SK-N-SH (cell line): ENCODE results near the gene ASPG. TPM values are rescaled to one million over a fixed set of nuclear protein-coding genes. Genes with fewer than 3 reads are reported as not detected.

Experiments
- CTCF ChIA-PET: fragments of 300-600, 350-600 bp; formaldehyde crosslinking; extraction: SDS; loops from one replicate; lab custom pipeline; 2021; lab: Yijun Ruan, JAX
- POLR2A ChIA-PET: fragments of 350-600 bp; sonication (Branson Sonifier 250); formaldehyde crosslinking; extraction: SDS; loops from one replicate; lab custom pipeline; 2020; ENCODE audit warnings: antibody characterized with exemption, inconsistent platforms; lab: Yijun Ruan, JAX
- DNase-seq: peaks from one replicate; pipeline ENCODE4 v3.0.0; 2012
- H2AFZ ChIP-seq: fragments of 200-600 bp; sonication (generic); 2 replicates; pipeline ENCODE4 v1.8.1; 2016; ENCODE audit warnings: antibody characterized with exemption, mild to moderate bottlenecking, low read depth
- H3F3A ChIP-seq: fragments of 200-600 bp; sonication (generic); replicated peaks from 2 replicates; pipeline ENCODE3; 2016; ENCODE audit warnings: antibody characterized with exemption, mild to moderate bottlenecking; ENCODE audit not compliant: insufficient read depth
- H3K27ac ChIP-seq, 2 experiments: fragments of 200-500 bp in 1 of 2; fragments of 200-600 bp in 1 of 2; sonication (Bioruptor generic) in 1 of 2; sonication (generic), shearing (Covaris generic) in 1 of 2; 2 replicates each; pipeline versions ENCODE4 v1.5.1 to v1.6.1; 2014 to 2016; ENCODE audit warnings: low read depth in 2 of 2, inconsistent platforms in 1 of 2, low read length in 1 of 2, mild to moderate bottlenecking in 1 of 2, mixed read lengths in 1 of 2
- H3K27me3 ChIP-seq: fragments of 200-600 bp; sonication (generic), shearing (Covaris generic); 2 replicates; pipeline ENCODE4 v1.6.1; 2016; ENCODE audit warnings: mixed run types; ENCODE audit not compliant: insufficient read depth
- H3K36me3 ChIP-seq, 2 experiments: fragments of 200-500 bp in 1 of 2; fragments of 200-600 bp in 1 of 2; sonication (Bioruptor generic) in 1 of 2; sonication (generic) in 1 of 2; replicated peaks in 1 of 2; 2 replicates each; pipeline versions ENCODE3 to v1.5.1; 2014 to 2016; ENCODE audit warnings: low read length in 1 of 2, mild to moderate bottlenecking in 1 of 2; ENCODE audit not compliant: insufficient read depth in 2 of 2, control insufficient read depth in 1 of 2
- H3K4me1 ChIP-seq, 2 experiments: fragments of 200-500 bp in 1 of 2; fragments of 200-600 bp in 1 of 2; sonication (Bioruptor generic) in 1 of 2; sonication (generic), shearing (Covaris generic) in 1 of 2; 2 replicates each; pipeline versions ENCODE4 v1.5.1 to v1.6.1; 2014 to 2016; ENCODE audit warnings: low read depth in 1 of 2, low read length in 1 of 2, mixed run types in 1 of 2; ENCODE audit not compliant: insufficient read depth in 2 of 2, control insufficient read depth in 1 of 2
- H3K4me2 ChIP-seq: fragments of 200-600 bp; sonication (generic), shearing (Covaris generic); 2 replicates; pipeline ENCODE4 v1.6.1; 2017; ENCODE audit warnings: mixed run types
- H3K4me3 ChIP-seq, 2 experiments: fragments of 200-500 bp in 1 of 2; fragments of 200-600 bp in 1 of 2; sonication (Bioruptor generic) in 1 of 2; sonication (generic), shearing (Covaris generic) in 1 of 2; 2 replicates each; pipeline versions ENCODE4 v1.5.1 to v1.8.1; 2014 to 2016; ENCODE audit warnings: low read depth in 2 of 2, inconsistent platforms in 1 of 2, low read length in 1 of 2, mild to moderate bottlenecking in 1 of 2, mixed read lengths in 1 of 2, moderate library complexity in 1 of 2
- H3K79me2 ChIP-seq: fragments of 200-600 bp; sonication (generic); 2 replicates; pipeline ENCODE4 v1.8.1; 2017; ENCODE audit warnings: mild to moderate bottlenecking; ENCODE audit not compliant: insufficient read depth
- H3K9ac ChIP-seq: fragments of 200-600 bp; sonication (generic); 2 replicates; pipeline ENCODE4 v1.6.1; 2017; ENCODE audit warnings: mixed run types
- H3K9me2 ChIP-seq: fragments of 200-600 bp; sonication (generic); 2 replicates; pipeline ENCODE4 v1.6.1; 2017; ENCODE audit warnings: mixed run types
- H3K9me3 ChIP-seq: fragments of 200-600 bp; sonication (generic); 2 replicates; pipeline ENCODE4 v1.6.1; 2017; ENCODE audit warnings: mixed run types, mild to moderate bottlenecking, moderate library complexity
- H4K20me1 ChIP-seq: fragments of 200-600 bp; sonication (generic); 2 replicates; pipeline ENCODE4 v1.6.1; 2017; ENCODE audit warnings: mild to moderate bottlenecking, mixed run types; ENCODE audit not compliant: insufficient read depth
- CHD2 ChIP-seq: fragments of 150-350 bp; IDR thresholded peaks from 2 replicates; pipeline ENCODE4 v1.6.1; 2018; ENCODE audit warnings: low read length; ENCODE audit not compliant: partially characterized antibody
- EP300 ChIP-seq, 2 experiments: IDR thresholded peaks; 2 replicates each; pipeline versions ENCODE4 v1.4.0 to v1.6.1; 2012; ENCODE audit warnings: borderline replicate concordance in 1 of 2, low read depth in 1 of 2, low read length in 1 of 2
- FOSL2 ChIP-seq: IDR thresholded peaks from 2 replicates; pipeline ENCODE4 v1.4.0; 2012; ENCODE audit warnings: low read depth, mild to moderate bottlenecking, moderate library complexity, borderline replicate concordance
- FOXJ3 ChIP-seq: sonication (generic); formaldehyde crosslinking; IDR thresholded peaks from 2 replicates; pipeline ENCODE4 v1.5.1; 2020; ENCODE audit warnings: mild to moderate bottlenecking, missing genetic modification reagents
- FOXM1 ChIP-seq: IDR thresholded peaks from 2 replicates; pipeline ENCODE4 v1.4.0; 2012; ENCODE audit warnings: low read depth, mild to moderate bottlenecking
- GABPA ChIP-seq: IDR thresholded peaks from 2 replicates; pipeline ENCODE4 v1.4.0; 2012; ENCODE audit warnings: low read depth, mild to moderate bottlenecking
- JUND ChIP-seq: IDR thresholded peaks from 2 replicates; pipeline ENCODE4 v1.4.0; 2012
- POLR2AphosphoS5 ChIP-seq: IDR thresholded peaks from 2 replicates; pipeline ENCODE4 v1.6.1; 2012; ENCODE audit warnings: low read depth, low read length
- RFX5 ChIP-seq: IDR thresholded peaks from 2 replicates; pipeline ENCODE4 v1.6.1; 2012; ENCODE audit warnings: mild to moderate bottlenecking, improper control_type of control experiment, low read length
- SIN3A ChIP-seq: IDR thresholded peaks from 2 replicates; pipeline ENCODE4 v1.6.1; 2012; ENCODE audit warnings: low read depth, mild to moderate bottlenecking, low read length, moderate library complexity, borderline replicate concordance
- TCF12 ChIP-seq: IDR thresholded peaks from 2 replicates; pipeline ENCODE4 v1.4.0; 2012
- TEAD4 ChIP-seq: IDR thresholded peaks from 2 replicates; pipeline ENCODE4 v1.4.0; 2012; ENCODE audit warnings: mild to moderate bottlenecking, borderline replicate concordance; ENCODE audit not compliant: insufficient read depth
- WGBS: methylation state at CpG from one replicate; pipeline ENCODE4 v1.1.6; 2017; ENCODE audit warnings: low lambda C conversion rate; 5-methylcytosine and 5-hydroxymethylcytosine counted together
- polyA plus RNA-seq, 3 experiments: library from polyadenylated mRNA; depleted of rRNA; stranded (reverse); fragments of >200 nt; gene quantifications; 2 replicates each; pipeline ENCODE4 v1.2.3, GENCODE V29; 2012
- TF ChIP-seq, protein P1 (sequence below): IDR thresholded peaks from 2 replicates; pipeline ENCODE4 v1.4.0; 2012; ENCODE audit warnings: low read depth
- TF ChIP-seq, protein P2 (sequence below): fragments of 150-350 bp; IDR thresholded peaks from 2 replicates; pipeline ENCODE4 v1.6.1; 2017; ENCODE audit warnings: antibody characterized with exemption, low read length, low read depth, borderline replicate concordance
- TF ChIP-seq, protein P3 (sequence below): fragments of 150-350 bp; IDR thresholded peaks from 2 replicates; pipeline ENCODE4 v1.6.1; 2016; ENCODE audit warnings: mild to moderate bottlenecking, low read depth, low read length
- TF ChIP-seq, protein P4 (sequence below): IDR thresholded peaks from 2 replicates; pipeline ENCODE4; 2012
- TF ChIP-seq, protein P5 (sequence below): fragments of 200-600 bp; sonication (generic); IDR thresholded peaks from 2 replicates; pipeline ENCODE4 v1.6.1; 2017; ENCODE audit warnings: antibody characterized with exemption, mild to moderate bottlenecking, moderate library complexity

ASPG gene
- polyA plus RNA-seq, 1 of the 3 experiments (the other 2 are of a cell fraction) = not detected

DNA sequence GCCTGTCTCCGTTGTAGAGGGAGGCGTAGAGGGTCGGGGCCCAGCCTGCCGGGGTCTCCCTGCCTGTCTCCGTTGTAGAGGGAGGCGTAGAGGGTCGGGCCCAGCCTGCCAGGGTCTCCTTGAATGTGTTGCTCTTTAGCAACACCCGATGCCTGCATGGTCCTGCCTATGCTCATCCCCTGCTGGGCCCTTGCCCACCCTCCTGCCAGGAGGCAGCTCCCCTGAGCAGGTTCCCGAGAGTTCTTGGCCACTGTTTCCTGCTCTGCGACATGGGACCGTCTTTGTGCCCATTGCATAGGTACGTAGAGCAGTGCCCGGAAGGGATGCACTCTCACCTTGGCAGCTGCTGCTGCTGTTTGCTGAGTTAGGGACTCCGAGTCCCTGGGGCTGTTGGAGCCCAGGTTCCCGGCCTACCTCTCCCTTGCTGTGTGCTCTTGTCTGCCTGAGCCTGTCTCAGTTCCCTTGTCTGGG is 56.2 kb downstream of the ASPG start:
- TF ChIP-seq, protein P1, sequence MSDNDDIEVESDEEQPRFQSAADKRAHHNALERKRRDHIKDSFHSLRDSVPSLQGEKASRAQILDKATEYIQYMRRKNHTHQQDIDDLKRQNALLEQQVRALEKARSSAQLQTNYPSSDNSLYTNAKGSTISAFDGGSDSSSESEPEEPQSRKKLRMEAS = no peak
- TF ChIP-seq GABPA (no peak), JUND (no peak), TCF12 (no peak), EP300 (IDR thresholded peaks at IDR 0.05; ENCODE audit: borderline replicate concordance in 1 of 2, low read depth in 1 of 2, low read length in 1 of 2) (no peak), FOXM1 (no peak), RFX5 (no peak), FOSL2 (no peak)
- TF ChIP-seq, protein P2, sequence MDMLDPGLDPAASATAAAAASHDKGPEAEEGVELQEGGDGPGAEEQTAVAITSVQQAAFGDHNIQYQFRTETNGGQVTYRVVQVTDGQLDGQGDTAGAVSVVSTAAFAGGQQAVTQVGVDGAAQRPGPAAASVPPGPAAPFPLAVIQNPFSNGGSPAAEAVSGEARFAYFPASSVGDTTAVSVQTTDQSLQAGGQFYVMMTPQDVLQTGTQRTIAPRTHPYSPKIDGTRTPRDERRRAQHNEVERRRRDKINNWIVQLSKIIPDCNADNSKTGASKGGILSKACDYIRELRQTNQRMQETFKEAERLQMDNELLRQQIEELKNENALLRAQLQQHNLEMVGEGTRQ = no peak
- TF ChIP-seq, protein P3, sequence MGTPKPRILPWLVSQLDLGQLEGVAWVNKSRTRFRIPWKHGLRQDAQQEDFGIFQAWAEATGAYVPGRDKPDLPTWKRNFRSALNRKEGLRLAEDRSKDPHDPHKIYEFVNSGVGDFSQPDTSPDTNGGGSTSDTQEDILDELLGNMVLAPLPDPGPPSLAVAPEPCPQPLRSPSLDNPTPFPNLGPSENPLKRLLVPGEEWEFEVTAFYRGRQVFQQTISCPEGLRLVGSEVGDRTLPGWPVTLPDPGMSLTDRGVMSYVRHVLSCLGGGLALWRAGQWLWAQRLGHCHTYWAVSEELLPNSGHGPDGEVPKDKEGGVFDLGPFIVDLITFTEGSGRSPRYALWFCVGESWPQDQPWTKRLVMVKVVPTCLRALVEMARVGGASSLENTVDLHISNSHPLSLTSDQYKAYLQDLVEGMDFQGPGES = no peak
- TF ChIP-seq, protein P4, sequence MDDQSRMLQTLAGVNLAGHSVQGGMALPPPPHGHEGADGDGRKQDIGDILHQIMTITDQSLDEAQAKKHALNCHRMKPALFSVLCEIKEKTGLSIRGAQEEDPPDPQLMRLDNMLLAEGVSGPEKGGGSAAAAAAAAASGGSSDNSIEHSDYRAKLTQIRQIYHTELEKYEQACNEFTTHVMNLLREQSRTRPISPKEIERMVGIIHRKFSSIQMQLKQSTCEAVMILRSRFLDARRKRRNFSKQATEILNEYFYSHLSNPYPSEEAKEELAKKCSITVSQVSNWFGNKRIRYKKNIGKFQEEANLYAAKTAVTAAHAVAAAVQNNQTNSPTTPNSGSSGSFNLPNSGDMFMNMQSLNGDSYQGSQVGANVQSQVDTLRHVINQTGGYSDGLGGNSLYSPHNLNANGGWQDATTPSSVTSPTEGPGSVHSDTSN = no peak
- no peaks in the 10 kb centered on the region for H3K9me2 ChIP-seq
- POLR2A ChIA-PET = no interaction called here
- CTCF ChIA-PET = interaction anchor here (1.4 to 4.0 kb wide), 8 partner anchors 9 to 422 kb away, joined by 4 to 26 read pairs (median 10); no protein-coding TSS in a partner anchor
- DNase-seq = peak; percentile 10
- H3K4me1 ChIP-seq = peaks cover 0 to 84% of the 10 kb centered on the region in 2 experiments; a peak in 1 of 4 replicates
- H4K20me1 ChIP-seq = no peaks in the 10 kb centered on the region
- WGBS = 80% methylated on average over 1 of the region's 15 CpGs
- H3F3A ChIP-seq = no peaks in the 10 kb centered on the region
- H3K36me3 ChIP-seq = no peaks in the 10 kb centered on the region
- no peaks in the 10 kb centered on the region for H3K79me2 ChIP-seq
- no peak overlapping the region for H3K9ac ChIP-seq
- H3K4me3 ChIP-seq = no peak overlapping the region; a peak in 1 of 4 replicates
- no peak overlapping the region for H2AFZ ChIP-seq
- H3K27ac ChIP-seq = no peak overlapping the region; a peak in 1 of 4 replicates
- H3K4me2 ChIP-seq = no peak overlapping the region
- H3K27me3 ChIP-seq = peaks cover 6% of the 10 kb centered on the region; the same call in 1 of the 2 replicates
- no peaks in the 10 kb centered on the region for H3K9me3 ChIP-seq

DNA sequence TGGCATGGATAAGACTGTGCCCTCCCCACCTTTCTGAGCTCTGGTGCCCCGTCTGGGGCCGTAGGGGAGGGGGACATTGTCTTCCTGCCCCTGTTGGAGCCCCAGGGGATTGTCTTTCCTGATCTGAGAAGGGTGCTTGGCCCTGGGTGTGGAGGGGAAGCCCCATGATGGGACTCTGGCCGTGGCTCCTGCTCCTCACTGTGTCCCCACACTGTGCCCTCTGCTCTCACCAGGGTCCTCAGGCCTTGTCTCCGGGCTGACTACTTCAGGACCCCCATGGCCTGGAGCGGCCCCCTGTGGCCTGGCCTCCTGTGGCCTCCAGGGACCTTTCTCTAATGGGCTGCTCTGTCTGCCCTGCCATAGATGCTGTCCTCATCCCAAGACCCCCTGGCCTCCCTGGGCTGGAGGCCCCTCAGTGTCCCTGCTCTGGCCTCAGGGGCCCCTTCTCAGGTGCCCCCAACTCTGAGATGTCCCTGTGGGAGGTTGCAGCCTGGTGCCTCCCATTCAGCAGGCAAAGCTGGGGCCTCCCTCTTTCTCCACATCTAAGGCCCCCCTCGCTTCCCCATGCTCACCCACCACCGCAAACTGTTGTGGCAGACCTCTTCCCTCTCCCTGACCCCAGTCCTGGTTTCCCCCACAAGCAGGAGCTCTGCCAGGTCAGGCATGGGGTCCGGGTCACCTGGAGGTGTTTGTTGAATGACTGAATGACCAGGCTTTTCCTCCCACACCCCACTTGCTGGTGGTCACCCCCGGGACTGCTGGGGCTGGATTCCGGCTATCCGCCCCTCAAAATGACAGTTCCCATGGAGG is 56.8 kb downstream of the ASPG start:
- Histone ChIP-seq H3K79me2 (no peaks in the 10 kb centered on the region), H3K4me2 (no peak overlapping the region), H3K27me3 (no peaks in the 10 kb centered on the region), H3K4me3 (no peak overlapping the region; a peak in 1 of 4 replicates), H3K4me1 (peaks cover 0 to 85% of the 10 kb centered on the region in 2 experiments; a peak in 1 of 4 replicates), H4K20me1 (no peaks in the 10 kb centered on the region), H3K27ac (no peak overlapping the region; a peak in 1 of 4 replicates), H3K36me3 (no peaks in the 10 kb centered on the region), H3K9me3 (no peaks in the 10 kb centered on the region), H3K9ac (no peak overlapping the region), H2AFZ (no peak overlapping the region), H3K9me2 (no peaks in the 10 kb centered on the region), H3F3A (no peaks in the 10 kb centered on the region)
- DNase-seq = peak; percentile 15
- POLR2A ChIA-PET = no interaction called here
- CTCF ChIA-PET = interaction anchor here (0.7 to 4.0 kb wide), 11 partner anchors 15 to 498 kb away, joined by 3 to 16 read pairs (median 4); no protein-coding TSS in a partner anchor
- 81% methylated on average over 9 of the region's 11 CpGs for WGBS
- TF ChIP-seq, protein P4 = no peak
- TF ChIP-seq POLR2AphosphoS5 = no peak
- no peak for TF ChIP-seq SIN3A
- no peak for TF ChIP-seq TEAD4
- no peak for TF ChIP-seq FOSL2
- no peak for TF ChIP-seq TCF12
- TF ChIP-seq, protein P2 = no peak
- TF ChIP-seq FOXJ3 = no peak
- TF ChIP-seq, protein P5, sequence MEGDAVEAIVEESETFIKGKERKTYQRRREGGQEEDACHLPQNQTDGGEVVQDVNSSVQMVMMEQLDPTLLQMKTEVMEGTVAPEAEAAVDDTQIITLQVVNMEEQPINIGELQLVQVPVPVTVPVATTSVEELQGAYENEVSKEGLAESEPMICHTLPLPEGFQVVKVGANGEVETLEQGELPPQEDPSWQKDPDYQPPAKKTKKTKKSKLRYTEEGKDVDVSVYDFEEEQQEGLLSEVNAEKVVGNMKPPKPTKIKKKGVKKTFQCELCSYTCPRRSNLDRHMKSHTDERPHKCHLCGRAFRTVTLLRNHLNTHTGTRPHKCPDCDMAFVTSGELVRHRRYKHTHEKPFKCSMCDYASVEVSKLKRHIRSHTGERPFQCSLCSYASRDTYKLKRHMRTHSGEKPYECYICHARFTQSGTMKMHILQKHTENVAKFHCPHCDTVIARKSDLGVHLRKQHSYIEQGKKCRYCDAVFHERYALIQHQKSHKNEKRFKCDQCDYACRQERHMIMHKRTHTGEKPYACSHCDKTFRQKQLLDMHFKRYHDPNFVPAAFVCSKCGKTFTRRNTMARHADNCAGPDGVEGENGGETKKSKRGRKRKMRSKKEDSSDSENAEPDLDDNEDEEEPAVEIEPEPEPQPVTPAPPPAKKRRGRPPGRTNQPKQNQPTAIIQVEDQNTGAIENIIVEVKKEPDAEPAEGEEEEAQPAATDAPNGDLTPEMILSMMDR = no peak
- no peak for TF ChIP-seq CHD2
